ENCODE data around the gene RNF125.

RNF125 gene

DNA sequence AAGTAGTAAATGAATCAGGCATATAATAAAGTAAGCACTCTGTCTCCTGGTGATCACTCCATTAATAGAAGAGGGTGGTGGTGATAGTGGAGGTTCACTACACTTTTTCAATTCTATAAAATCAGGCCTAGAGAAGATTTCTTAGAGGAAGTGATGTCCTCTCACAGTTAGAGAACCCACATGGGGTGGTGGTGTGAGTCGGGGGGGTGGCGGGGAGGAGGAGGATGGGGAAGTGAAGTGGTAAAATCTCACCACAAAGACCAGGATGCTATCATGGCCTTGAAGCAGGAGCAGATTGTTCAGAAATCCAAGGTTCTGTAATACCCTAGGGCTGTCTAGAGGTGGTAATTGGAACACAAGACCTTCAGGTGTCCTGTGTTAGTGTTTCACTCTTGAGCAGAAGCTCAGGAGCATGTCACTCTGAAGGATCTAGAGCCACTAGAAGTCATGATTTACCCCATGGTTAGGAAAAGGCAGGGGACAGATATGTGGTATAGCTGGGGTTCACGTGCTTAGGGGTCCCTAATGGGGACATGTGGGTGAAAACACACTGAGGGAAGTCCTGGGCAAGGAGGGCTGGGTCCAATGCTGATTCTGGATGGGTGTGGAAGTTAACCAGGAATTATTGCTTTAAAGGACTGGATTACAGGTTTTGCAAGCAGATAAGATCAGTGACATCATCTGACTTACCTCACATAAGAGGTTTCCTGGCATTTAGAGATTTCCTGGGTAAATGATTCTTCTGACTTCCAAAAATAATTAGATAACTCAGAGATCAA lies 31.0 kb downstream of the RNF125 start:
- TF ChIP-seq, protein P1, sequence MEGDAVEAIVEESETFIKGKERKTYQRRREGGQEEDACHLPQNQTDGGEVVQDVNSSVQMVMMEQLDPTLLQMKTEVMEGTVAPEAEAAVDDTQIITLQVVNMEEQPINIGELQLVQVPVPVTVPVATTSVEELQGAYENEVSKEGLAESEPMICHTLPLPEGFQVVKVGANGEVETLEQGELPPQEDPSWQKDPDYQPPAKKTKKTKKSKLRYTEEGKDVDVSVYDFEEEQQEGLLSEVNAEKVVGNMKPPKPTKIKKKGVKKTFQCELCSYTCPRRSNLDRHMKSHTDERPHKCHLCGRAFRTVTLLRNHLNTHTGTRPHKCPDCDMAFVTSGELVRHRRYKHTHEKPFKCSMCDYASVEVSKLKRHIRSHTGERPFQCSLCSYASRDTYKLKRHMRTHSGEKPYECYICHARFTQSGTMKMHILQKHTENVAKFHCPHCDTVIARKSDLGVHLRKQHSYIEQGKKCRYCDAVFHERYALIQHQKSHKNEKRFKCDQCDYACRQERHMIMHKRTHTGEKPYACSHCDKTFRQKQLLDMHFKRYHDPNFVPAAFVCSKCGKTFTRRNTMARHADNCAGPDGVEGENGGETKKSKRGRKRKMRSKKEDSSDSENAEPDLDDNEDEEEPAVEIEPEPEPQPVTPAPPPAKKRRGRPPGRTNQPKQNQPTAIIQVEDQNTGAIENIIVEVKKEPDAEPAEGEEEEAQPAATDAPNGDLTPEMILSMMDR (IDR thresholded peaks at IDR 0.05) = no peak
- no peak for DNase-seq (ENCODE audit: low spot score)
- peak overlapping the region in 1 of 2 donors; percentile 73 for H3K27ac ChIP-seq
- no peak overlapping the region for H3K4me3 ChIP-seq

DNA sequence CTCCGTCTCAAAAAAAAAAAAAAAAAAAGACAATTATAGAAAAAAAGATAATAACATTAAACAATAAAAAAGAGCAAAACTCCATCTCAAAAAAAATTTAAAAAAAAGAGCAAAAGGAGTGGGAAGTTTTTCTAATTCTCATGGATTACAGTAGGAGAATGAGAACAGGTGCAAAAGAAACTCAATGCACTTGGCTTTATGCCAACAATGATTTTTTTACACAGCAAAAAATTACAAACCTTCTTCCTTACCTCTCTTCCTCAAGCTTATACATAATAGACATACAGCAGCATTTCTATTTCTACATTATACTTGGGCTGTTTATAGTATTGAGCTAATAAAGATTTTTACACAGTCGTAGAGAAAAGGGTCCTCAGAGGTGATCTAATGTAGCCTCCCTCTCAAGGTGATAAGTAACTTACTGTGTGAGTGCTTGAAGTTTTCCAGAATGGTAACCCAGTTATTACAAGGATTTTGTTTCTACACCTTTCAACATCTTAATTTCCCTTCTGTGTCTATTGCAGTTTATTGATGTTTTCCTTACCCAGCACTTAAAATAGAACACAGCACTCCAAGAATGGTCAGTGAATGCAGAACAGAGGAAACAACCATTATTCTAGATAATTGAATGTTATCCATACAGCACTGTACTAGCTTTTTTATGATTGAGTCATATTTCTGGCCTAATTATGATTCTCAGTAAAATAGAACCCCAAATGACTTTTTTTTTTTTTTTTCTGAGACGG lies 38.2 kb downstream of the RNF125 start:
- H3K4me3 ChIP-seq = no peak overlapping the region
- H3K27ac ChIP-seq = no peak overlapping the region
- TF ChIP-seq, protein P1 (IDR thresholded peaks at IDR 0.05) = no peak
- no peak for DNase-seq (ENCODE audit: low spot score)

DNA sequence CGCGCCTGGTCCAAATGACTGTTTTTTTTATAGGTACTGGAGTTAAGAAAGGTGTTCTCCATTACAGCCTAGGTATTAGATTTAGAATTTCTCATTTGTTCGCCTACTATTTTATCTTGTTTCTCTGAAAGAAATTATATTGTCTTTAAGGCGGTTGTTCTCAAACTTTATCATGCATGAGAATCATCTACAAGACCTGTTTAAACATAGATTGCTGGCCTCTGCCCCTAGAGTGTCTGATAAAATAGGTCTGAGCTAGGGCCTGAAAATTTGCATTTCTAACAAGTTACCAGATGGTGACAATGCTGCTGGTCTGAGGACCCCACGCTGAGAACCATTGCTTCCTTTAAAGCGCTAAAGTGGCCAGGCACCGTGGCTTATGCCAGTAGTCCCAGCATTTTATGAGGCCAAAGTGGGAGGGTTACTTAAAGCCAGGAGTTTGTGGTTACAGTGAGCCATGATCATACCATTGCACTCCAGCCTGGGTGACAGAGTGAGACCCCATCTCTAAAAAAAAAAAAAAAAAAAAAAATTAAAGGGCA lies 39.1 kb downstream of the RNF125 start:
- Histone ChIP-seq H3K4me3 (no peak overlapping the region), H3K27ac (no peak overlapping the region)
- TF ChIP-seq, protein P1 (IDR thresholded peaks at IDR 0.05) = no peak
- no peak for DNase-seq (ENCODE audit: low spot score)

DNA sequence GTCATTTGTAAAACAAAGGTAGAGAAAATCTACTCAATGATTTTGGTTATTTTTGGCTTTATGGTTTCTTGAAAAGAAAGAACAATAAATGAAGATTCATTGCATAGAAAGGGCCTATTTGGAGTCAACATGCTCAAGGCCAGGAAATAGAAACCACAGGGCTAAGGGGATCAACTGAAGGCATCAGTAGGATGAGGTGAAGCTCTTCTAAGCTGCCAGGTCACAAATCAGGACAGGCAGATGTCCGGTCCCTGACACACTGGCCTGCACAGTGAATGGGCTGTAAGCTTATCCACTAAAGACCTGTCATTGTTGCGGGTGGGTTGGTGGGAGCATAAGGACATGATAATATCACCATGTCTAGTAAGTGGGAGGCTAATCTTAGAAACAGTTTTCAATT lies 41.4 kb downstream of the RNF125 start:
- H3K4me3 ChIP-seq = no peak overlapping the region
- no peak for DNase-seq (ENCODE audit: low spot score)
- TF ChIP-seq, protein P1 (IDR thresholded peaks at IDR 0.05) = no peak
- H3K27ac ChIP-seq = no peak overlapping the region

DNA sequence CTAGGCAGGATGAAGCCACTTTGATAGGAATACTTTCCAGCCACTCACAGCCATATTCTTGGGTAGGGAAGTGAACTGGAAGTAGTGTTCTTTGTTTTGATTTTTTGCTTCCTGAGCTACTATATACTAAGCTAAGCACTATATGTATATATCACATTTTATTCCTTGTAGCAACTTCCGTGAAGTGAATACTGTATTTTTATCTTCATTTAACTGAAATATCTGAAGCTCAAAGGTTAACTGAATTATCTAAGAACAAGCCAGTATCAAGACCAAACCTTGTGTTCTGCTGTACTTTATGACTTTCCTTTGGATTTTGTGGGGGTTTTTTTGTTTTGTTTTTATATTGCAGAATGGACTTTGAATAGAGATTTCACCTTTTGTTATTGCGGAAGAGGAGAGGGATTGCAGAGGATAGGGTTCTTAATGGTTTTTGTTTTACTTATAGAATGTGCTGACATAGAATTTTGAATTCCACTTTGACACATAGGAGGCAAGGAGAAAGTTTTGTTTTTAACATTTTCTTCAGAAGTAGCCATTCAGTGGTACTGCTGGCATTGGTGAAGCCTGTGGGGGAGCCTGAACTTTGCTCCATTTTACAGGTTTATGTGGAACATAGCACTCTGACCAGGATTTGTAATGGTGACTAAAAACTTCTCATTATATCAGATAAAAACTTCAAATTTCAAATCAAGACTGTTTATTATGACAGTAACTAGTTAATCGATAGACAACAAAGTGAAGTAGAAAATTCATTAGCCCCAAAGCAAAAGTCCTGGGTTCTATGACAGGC lies 48.9 kb downstream of the RNF125 start:
- TF ChIP-seq, protein P1 (IDR thresholded peaks at IDR 0.05) = no peak
- H3K27ac ChIP-seq = no peak overlapping the region
- no peak overlapping the region for H3K4me3 ChIP-seq
- no peak for DNase-seq (ENCODE audit: low spot score)

DNA sequence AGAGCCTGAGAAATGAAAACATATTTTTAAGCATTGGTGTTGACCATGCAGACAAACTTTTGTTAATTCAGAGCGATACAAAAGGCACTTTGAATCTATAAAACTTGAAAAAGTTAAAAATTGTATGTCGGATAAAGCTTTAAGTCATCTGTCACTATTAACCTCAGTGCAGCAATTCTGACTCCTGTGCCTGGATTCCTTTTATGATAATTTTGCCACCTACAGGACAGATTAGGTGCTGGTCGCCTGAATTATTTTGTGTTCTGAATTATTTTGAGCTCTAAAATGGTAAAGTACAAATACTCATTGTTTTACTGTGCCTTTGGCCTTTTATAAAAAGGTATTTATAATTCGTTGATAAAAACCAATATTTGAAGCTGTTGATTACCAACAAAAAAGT lies 53.7 kb downstream of the RNF125 start:
- H3K4me3 ChIP-seq = no peak overlapping the region
- DNase-seq (ENCODE audit: low spot score) = no peak
- no peak overlapping the region for H3K27ac ChIP-seq
- TF ChIP-seq, protein P1 (IDR thresholded peaks at IDR 0.05) = no peak
